Measurements from ENCODE around the gene MLLT11. TPM values are rescaled to one million over a fixed set of nuclear protein-coding genes. Genes with fewer than 3 reads are reported as not detected.

MLLT11 gene
- total RNA-seq, 4 donors from 2014 or later: 1.2 to 3.2 (median 1.3) TPM; not detected in 1

DNA sequence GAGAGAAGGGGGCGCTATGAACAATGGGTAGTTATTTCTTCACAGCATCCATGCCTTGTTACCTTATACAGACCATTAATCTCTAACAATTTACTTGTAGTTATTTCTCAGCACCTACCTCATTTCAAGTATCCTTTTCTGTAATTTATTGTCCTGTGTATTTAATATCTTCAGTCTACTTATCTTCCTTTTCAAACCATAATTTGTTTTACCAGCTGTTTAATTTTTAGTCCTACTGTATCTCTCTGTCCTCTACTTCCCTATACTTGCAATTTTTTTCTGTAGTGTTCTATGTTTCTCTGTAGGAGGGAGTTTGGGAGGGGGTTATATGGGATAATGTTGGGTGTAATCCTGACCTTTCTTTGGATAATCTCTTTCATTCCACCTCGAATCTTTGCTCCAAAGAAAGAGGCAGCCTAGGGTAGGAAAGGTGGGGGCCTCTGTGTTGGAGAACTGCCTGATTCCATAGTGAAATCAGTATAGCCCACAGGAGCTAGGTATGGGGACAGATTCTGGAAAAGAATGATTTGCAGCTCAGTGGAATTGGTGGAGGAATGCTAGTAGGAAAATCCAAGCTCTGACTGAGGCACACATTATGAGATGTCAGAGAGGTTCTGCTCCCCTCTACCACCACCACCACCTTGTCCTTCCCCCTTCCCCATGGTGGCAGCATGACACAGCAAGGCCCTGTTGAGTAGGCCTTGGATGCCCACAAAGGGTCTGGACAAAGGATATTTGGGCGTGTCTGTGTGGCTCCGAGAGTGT lies 642 bp downstream of the MLLT11 start:
- in situ Hi-C loops (cut with MboI; ENCODE audit: low pct_ligation_motif_present in 1 of 4, low pct_unique_long_range_greater_than_20kb in 1 of 4, low sequenced_read_pairs in 3 of 4): no loop called here
- Histone ChIP-seq H3K27me3 (no peaks in the 10 kb centered on the region), H3K27ac (peak overlapping the region; percentile 94 to 96 (median 96)), H3K4me3 (peak overlapping the region in 3 of 4 donors; percentile 83 to 92 (median 86)), H3K36me3 (peaks cover 0 to under 1% (median 0%) of the 10 kb centered on the region in 4 donors), H3K9me3 (no peaks in the 10 kb centered on the region), H3K4me1 (peaks cover 20 to 40% (median 31%) of the 10 kb centered on the region in 4 donors)
- intact Hi-C loops (cut with DNase I; ENCODE audit: low total_unique reads): no loop called here
- 67 to 72% methylated on average over 3 to 4 of the region's 4 CpGs for WGBS, 2 donors (ENCODE audit: low coverage in 1 of 2)
- no peak for DNase-seq
- TF ChIP-seq POLR2AphosphoS5 (IDR thresholded peaks at IDR 0.05): no peak
- TF ChIP-seq EP300 (IDR thresholded peaks at IDR 0.05; ENCODE audit: low read depth): no peak
- no peak for TF ChIP-seq POLR2A (IDR thresholded peaks at IDR 0.05)
- TF ChIP-seq, protein P1, sequence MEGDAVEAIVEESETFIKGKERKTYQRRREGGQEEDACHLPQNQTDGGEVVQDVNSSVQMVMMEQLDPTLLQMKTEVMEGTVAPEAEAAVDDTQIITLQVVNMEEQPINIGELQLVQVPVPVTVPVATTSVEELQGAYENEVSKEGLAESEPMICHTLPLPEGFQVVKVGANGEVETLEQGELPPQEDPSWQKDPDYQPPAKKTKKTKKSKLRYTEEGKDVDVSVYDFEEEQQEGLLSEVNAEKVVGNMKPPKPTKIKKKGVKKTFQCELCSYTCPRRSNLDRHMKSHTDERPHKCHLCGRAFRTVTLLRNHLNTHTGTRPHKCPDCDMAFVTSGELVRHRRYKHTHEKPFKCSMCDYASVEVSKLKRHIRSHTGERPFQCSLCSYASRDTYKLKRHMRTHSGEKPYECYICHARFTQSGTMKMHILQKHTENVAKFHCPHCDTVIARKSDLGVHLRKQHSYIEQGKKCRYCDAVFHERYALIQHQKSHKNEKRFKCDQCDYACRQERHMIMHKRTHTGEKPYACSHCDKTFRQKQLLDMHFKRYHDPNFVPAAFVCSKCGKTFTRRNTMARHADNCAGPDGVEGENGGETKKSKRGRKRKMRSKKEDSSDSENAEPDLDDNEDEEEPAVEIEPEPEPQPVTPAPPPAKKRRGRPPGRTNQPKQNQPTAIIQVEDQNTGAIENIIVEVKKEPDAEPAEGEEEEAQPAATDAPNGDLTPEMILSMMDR (IDR thresholded peaks at IDR 0.05): no peak

DNA sequence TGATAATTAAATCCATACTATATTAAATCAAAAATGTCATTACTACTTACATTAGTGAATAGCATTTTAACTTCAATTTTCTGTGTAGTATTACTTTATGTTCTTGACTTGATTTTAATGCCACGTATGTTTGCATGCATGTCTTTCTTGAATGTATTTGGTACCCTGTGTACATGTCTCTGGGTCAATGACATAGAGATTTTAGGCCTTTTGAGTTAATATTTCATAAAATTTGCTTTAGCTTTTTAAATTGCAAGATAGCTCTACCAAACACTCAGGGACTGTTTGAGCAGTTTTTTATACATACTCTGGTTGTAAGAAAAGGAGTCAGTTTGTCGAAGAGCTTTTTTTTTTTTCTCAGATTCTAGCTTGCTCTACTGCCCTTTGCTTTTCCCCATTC lies 1.5 kb downstream of the MLLT11 start:
- H3K4me3 ChIP-seq: no peak overlapping the region
- no peaks in the 10 kb centered on the region for H3K9me3 ChIP-seq
- no peaks in the 10 kb centered on the region for H3K36me3 ChIP-seq
- no peaks in the 10 kb centered on the region for H3K27me3 ChIP-seq
- WGBS, 2 donors (ENCODE audit: low coverage in 1 of 2): 88 to 90% methylated on average over 1 to 2 of the region's 2 CpGs
- TF ChIP-seq EP300 (IDR thresholded peaks at IDR 0.05; ENCODE audit: low read depth): no peak
- TF ChIP-seq, protein P1 (IDR thresholded peaks at IDR 0.05): no peak
- no peak for TF ChIP-seq POLR2AphosphoS5 (IDR thresholded peaks at IDR 0.05)
- no peak for TF ChIP-seq POLR2A (IDR thresholded peaks at IDR 0.05)
- peaks cover 13 to 31% (median 22%) of the 10 kb centered on the region in 4 donors for H3K4me1 ChIP-seq
- in situ Hi-C loops (cut with MboI; ENCODE audit: low pct_ligation_motif_present in 1 of 4, low pct_unique_long_range_greater_than_20kb in 1 of 4, low sequenced_read_pairs in 3 of 4): no loop called here
- DNase-seq: no peak
- H3K27ac ChIP-seq: no peak overlapping the region
- intact Hi-C loops (cut with DNase I; ENCODE audit: low total_unique reads): no loop called here

DNA sequence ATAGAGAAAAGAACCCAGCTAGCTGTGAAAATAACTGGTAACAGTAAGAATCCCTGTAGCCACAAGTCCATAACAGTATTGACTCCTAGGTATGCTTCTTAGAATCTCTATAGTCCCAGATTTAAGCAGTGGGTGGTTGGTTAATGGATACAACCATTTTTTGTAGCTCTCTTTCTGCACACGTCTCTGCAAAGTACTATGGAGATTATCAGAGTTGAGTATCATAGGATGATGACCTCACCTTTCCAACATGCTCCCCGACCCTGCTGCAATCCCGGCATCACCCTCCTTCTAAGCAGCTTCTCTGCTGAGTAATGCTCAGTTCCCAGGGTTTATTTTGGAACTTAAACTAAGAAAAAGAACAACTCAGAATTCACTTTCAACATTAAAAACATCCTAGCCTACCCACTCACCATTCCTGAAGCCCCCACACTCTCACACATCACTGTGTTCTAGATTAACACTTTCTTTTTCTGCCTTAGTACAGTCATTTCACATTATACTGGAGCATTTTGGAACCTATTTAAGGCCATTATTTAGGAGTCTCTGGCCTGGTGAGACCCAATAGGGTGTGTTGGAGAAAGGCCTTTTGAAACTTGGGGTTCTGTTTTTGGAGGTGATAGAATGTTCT lies 2.7 kb downstream of the MLLT11 start:
- Histone ChIP-seq H3K4me3 (no peak overlapping the region), H3K27me3 (no peaks in the 10 kb centered on the region), H3K36me3 (no peaks in the 10 kb centered on the region), H3K27ac (no peak overlapping the region), H3K4me1 (peaks cover 4 to 20% (median 11%) of the 10 kb centered on the region in 4 donors), H3K9me3 (no peaks in the 10 kb centered on the region)
- no peak for DNase-seq
- WGBS, 2 donors (ENCODE audit: low coverage in 1 of 2): 67 to 76% methylated on average over 3 of the region's 3 CpGs
- in situ Hi-C loops (cut with MboI; ENCODE audit: low pct_ligation_motif_present in 1 of 4, low pct_unique_long_range_greater_than_20kb in 1 of 4, low sequenced_read_pairs in 3 of 4): no loop called here
- intact Hi-C loops (cut with DNase I; ENCODE audit: low total_unique reads): no loop called here
- TF ChIP-seq POLR2AphosphoS5 (IDR thresholded peaks at IDR 0.05): no peak
- TF ChIP-seq POLR2A (IDR thresholded peaks at IDR 0.05): no peak
- TF ChIP-seq, protein P1 (IDR thresholded peaks at IDR 0.05): no peak
- no peak for TF ChIP-seq EP300 (IDR thresholded peaks at IDR 0.05; ENCODE audit: low read depth)

DNA sequence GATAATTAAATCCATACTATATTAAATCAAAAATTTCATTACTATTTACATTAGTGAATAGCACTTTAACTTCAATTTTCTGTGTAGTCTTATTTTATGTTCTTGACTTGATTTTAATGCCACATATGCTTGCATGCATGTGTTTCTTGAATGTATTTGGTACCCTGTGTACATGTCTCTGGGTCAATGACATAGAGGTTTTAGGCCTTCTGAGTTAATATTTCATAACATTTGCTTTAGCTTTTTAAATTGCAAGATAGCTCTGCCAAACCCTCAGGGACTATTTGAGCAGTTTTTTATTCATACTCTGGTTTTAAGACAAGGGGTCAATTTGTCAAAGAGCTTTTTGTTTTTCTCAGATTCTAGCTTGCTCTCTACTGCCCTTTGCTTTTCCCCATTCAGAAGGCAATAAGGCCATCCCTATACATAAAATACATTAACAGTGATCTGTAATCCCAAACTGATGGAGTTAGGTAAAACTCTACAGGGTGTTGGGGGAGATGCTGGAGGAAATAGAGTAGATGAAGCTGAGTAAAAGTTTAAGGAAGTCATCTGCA lies 5.0 kb downstream of the MLLT11 start:
- Histone ChIP-seq H3K4me3 (no peak overlapping the region), H3K27ac (no peak overlapping the region), H3K36me3 (no peaks in the 10 kb centered on the region), H3K4me1 (peaks cover 4 to 11% (median 6%) of the 10 kb centered on the region in 4 donors), H3K9me3 (no peaks in the 10 kb centered on the region), H3K27me3 (no peaks in the 10 kb centered on the region)
- in situ Hi-C loops (cut with MboI; ENCODE audit: low pct_ligation_motif_present in 1 of 4, low pct_unique_long_range_greater_than_20kb in 1 of 4, low sequenced_read_pairs in 3 of 4): no loop called here
- no peak for DNase-seq
- TF ChIP-seq EP300 (IDR thresholded peaks at IDR 0.05; ENCODE audit: low read depth): no peak
- no peak for TF ChIP-seq POLR2A (IDR thresholded peaks at IDR 0.05)
- TF ChIP-seq, protein P1 (IDR thresholded peaks at IDR 0.05): no peak
- TF ChIP-seq POLR2AphosphoS5 (IDR thresholded peaks at IDR 0.05): no peak
- intact Hi-C loops (cut with DNase I; ENCODE audit: low total_unique reads): no loop called here
